PFSK-1 (cell line): ENCODE results near the gene SYNE2.

Experiments used
- FOXP2 ChIP-seq: optimal IDR thresholded peaks from 2 replicates; pipeline ENCODE3; 2011; ENCODE audit warnings: borderline replicate concordance, control low read depth, inconsistent platforms; ENCODE audit not compliant: insufficient read depth; ENCODE audit errors: extremely low read length, extremely low read depth
- POLR2AphosphoS5 ChIP-seq: IDR thresholded peaks from 2 replicates; pipeline ENCODE4 v1.6.1; 2012; ENCODE audit warnings: low read depth, mild to moderate bottlenecking, control low read depth, low read length, moderate library complexity
- REST ChIP-seq, 2 experiments: IDR thresholded peaks; 2 replicates each; pipeline versions ENCODE4 v1.6.1 to v1.8.0; 2011 to 2012; ENCODE audit warnings: low read depth in 2 of 2, low read length in 2 of 2, control low read depth in 1 of 2, inconsistent platforms in 1 of 2, mild to moderate bottlenecking in 1 of 2, moderate library complexity in 1 of 2; ENCODE audit not compliant: insufficient read depth in 1 of 2
- SIN3A ChIP-seq: IDR thresholded peaks from 2 replicates; pipeline ENCODE4 v1.6.1; 2012; ENCODE audit warnings: mild to moderate bottlenecking, low read length, moderate library complexity, borderline replicate concordance; ENCODE audit not compliant: insufficient read depth
- TAF1 ChIP-seq: IDR thresholded peaks from 2 replicates; pipeline ENCODE4 v1.6.1; 2012; ENCODE audit warnings: low read length, control low read depth, borderline replicate concordance; ENCODE audit not compliant: insufficient read depth

Gene SYNE2

GRCh38 chr14:64092940-64093339, 240.1 kb downstream of the SYNE2 start:
- TF ChIP-seq FOXP2: no peak
- no peak for TF ChIP-seq SIN3A
- TF ChIP-seq REST (IDR thresholded peaks at IDR 0.05; ENCODE audit: insufficient read depth in 1 of 2, low read depth in 2 of 2, low read length in 2 of 2): no peak
- TF ChIP-seq POLR2AphosphoS5: no peak
- no peak for TF ChIP-seq TAF1

DNA sequence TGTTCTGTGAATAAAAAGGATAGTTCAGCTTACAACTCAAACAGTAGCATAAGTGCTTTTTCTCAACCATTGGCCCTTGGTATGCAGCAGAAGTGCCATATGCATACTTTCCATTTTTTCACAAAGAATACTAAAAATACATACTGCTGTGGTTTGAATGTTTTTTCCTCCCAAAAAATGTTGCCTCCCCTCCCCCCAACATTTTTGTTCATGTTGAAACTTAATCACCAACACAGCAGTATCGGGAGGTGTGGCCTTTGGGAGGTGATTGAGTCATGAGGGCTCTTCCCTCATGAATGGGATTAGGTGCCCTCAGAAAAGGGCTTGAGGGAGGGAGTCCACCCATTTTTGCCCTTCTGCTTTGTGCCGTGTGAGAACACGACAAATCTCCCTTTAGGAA, 242.8 kb downstream of the SYNE2 start:
- TF ChIP-seq TAF1: no peak

GRCh38 chr14:64098120-64098519, 245.3 kb downstream of the SYNE2 start:
- TF ChIP-seq FOXP2 (no peak), TAF1 (no peak), SIN3A (no peak)

DNA sequence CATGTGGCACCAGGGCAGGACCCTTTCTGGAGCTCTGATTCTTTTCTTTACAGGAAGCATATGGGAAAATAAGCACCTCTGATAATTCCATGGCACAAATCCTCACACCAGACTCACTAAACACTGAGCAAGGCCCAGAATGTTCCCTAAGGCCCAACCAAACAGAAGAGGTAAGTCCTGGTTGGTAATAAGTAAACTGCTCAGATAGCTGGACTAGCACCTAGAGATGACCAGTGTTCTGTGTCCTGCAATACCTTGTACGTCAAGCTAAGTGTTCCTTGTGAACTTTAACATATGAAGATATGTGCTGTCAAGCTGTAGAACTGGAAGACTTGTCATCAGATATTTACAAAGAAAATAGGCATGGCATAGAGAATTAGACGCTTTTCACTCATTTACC, 254.6 kb downstream of the SYNE2 start:
- TF ChIP-seq POLR2AphosphoS5: no peak
- no peak for TF ChIP-seq SIN3A
- no peak for TF ChIP-seq FOXP2
- TF ChIP-seq TAF1: no peak
- no peak for TF ChIP-seq REST (IDR thresholded peaks at IDR 0.05; ENCODE audit: insufficient read depth in 1 of 2, low read depth in 2 of 2, low read length in 2 of 2)

GRCh38 chr14:64109819-64110554, 257.2 kb downstream of the SYNE2 start:
- no peak for TF ChIP-seq REST (IDR thresholded peaks at IDR 0.05; ENCODE audit: insufficient read depth in 1 of 2, low read depth in 2 of 2, low read length in 2 of 2)
- TF ChIP-seq FOXP2: no peak
- TF ChIP-seq SIN3A: no peak
- TF ChIP-seq TAF1: no peak
- TF ChIP-seq POLR2AphosphoS5: no peak

DNA sequence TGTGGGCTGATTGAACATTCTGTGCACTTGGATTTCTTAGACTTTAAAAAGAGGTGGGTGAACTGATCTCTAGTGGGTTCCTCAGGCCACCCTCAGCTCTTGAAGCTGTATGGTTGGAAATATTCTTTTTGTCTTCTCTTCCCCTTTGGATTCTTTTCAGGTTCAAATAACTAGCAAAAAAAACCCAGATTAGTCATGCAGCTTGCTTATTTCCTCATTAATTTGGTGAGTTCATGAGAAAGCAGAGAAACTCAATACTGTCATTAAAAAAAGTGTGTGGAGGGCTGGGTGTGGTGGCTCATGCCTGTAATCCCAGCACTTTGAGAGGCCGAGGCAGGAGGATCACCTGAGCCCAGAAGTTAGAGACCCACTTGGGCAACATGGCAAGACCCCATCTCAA, 258.0 kb downstream of the SYNE2 start:
- TF ChIP-seq REST (IDR thresholded peaks at IDR 0.05; ENCODE audit: insufficient read depth in 1 of 2, low read depth in 2 of 2, low read length in 2 of 2) (no peak), FOXP2 (no peak), POLR2AphosphoS5 (no peak), SIN3A (no peak), TAF1 (no peak)
